ENCODE results near the gene CDC42SE1.

The CDC42SE1 gene

GRCh38 chr1:151047591-151047924 is 11.9 kb downstream of the CDC42SE1 start, which contains the start of gene C1orf56:
Gene C1orf56, plus strand, starts transcription at chr1:151047751. Its CDS starts 97 bp downstream, at chr1:151047848.
- no peaks in the 10 kb centered on the region for H3K79me2 ChIP-seq (ENCODE audit: low read length)
- no peaks in the 10 kb centered on the region for H3K9me2 ChIP-seq (replicated peaks; ENCODE audit: insufficient read depth, low read length)
- no peaks in the 10 kb centered on the region for H3K9me3 ChIP-seq (replicated peaks; ENCODE audit: insufficient read depth, low read length)
- peak within 1 kb of the TSS; percentile 4; the same call in 1 of the 2 replicates for H3K9ac ChIP-seq (ENCODE audit: low read length)
- H4K20me1 ChIP-seq (ENCODE audit: insufficient read depth, low read length): no peaks in the 10 kb centered on the region; the same call in 1 of the 2 replicates
- peaks cover 13% of the 10 kb centered on the region; the same call in 1 of the 2 replicates for H3F3A ChIP-seq (ENCODE audit: insufficient read depth, low read length)
- peak within 1 kb of the TSS; percentile 83 for H2AFZ ChIP-seq (ENCODE audit: low read length)
- peaks cover 13% of the 10 kb centered on the region; the same call in 1 of the 2 replicates for H3K4me1 ChIP-seq (ENCODE audit: low read length)
- DNase-seq: peak; percentile 46
- TF ChIP-seq EZH2 (optimal IDR thresholded peaks at IDR 0.05; ENCODE audit: low read depth, low read length): no peak
- TF ChIP-seq EZH2phosphoT487 (IDR thresholded peaks at IDR 0.05; ENCODE audit: low read length): no peak
- TF ChIP-seq CTCF (IDR thresholded peaks at IDR 0.05; ENCODE audit: low read length): no peak
- H3K27me3 ChIP-seq (replicated peaks; ENCODE audit: insufficient read depth, low read length): no peaks in the 10 kb centered on the region
- H3K4me3 ChIP-seq (ENCODE audit: low read length): peak within 1 kb of the TSS; percentile 72
- H3K36me3 ChIP-seq (replicated peaks; ENCODE audit: insufficient read depth, low read length): no peaks in the 10 kb centered on the region
- H3K4me2 ChIP-seq (ENCODE audit: low read depth, low read length): peak within 1 kb of the TSS; percentile 99
- H3K27ac ChIP-seq (ENCODE audit: low read length): no peak within 1 kb of the TSS

- no peaks in the 10 kb centered on the region for H3K27me3 ChIP-seq (replicated peaks; ENCODE audit: insufficient read depth, low read length)
- H2AFZ ChIP-seq (ENCODE audit: low read length): no peak overlapping the region
- no peak overlapping the region for H3K9ac ChIP-seq (ENCODE audit: low read length)
- no peak overlapping the region for H3K4me3 ChIP-seq (ENCODE audit: low read length)
- no peaks in the 10 kb centered on the region for H3K4me1 ChIP-seq (ENCODE audit: low read length)
- TF ChIP-seq EZH2 (optimal IDR thresholded peaks at IDR 0.05; ENCODE audit: low read depth, low read length): no peak
- TF ChIP-seq CTCF (IDR thresholded peaks at IDR 0.05; ENCODE audit: low read length): no peak
- no peak for TF ChIP-seq EZH2phosphoT487 (IDR thresholded peaks at IDR 0.05; ENCODE audit: low read length)
- 0 out of 2 replicates have a peak, but pooled peaks cover 4% of the 10 kb centered on the region for H3F3A ChIP-seq (ENCODE audit: insufficient read depth, low read length)
- no peak overlapping the region for H3K4me2 ChIP-seq (ENCODE audit: low read depth, low read length)
- H3K27ac ChIP-seq (ENCODE audit: low read length): no peak overlapping the region
- H3K36me3 ChIP-seq (replicated peaks; ENCODE audit: insufficient read depth, low read length): no peaks in the 10 kb centered on the region
- no peak for DNase-seq
- H4K20me1 ChIP-seq (ENCODE audit: insufficient read depth, low read length): no peaks in the 10 kb centered on the region
- no peaks in the 10 kb centered on the region for H3K9me3 ChIP-seq (replicated peaks; ENCODE audit: insufficient read depth, low read length)
- no peaks in the 10 kb centered on the region for H3K79me2 ChIP-seq (ENCODE audit: low read length)
- no peaks in the 10 kb centered on the region for H3K9me2 ChIP-seq (replicated peaks; ENCODE audit: insufficient read depth, low read length)
These were observed 16.3 kb downstream of the CDC42SE1 start for GRCh38 chr1:151043163-151043562.

- Histone ChIP-seq H3K4me3 (ENCODE audit: low read length) (no peak overlapping the region), H3K27ac (ENCODE audit: low read length) (no peak overlapping the region), H3K36me3 (replicated peaks; ENCODE audit: insufficient read depth, low read length) (no peaks in the 10 kb centered on the region), H3K9me3 (replicated peaks; ENCODE audit: insufficient read depth, low read length) (no peaks in the 10 kb centered on the region), H3K9ac (ENCODE audit: low read length) (no peak overlapping the region), H2AFZ (ENCODE audit: low read length) (no peak overlapping the region), H3F3A (ENCODE audit: insufficient read depth, low read length) (no peaks in the 10 kb centered on the region), H4K20me1 (ENCODE audit: insufficient read depth, low read length) (no peaks in the 10 kb centered on the region), H3K4me2 (ENCODE audit: low read depth, low read length) (no peak overlapping the region), H3K79me2 (ENCODE audit: low read length) (no peaks in the 10 kb centered on the region), H3K4me1 (ENCODE audit: low read length) (no peaks in the 10 kb centered on the region), H3K27me3 (replicated peaks; ENCODE audit: insufficient read depth, low read length) (no peaks in the 10 kb centered on the region), H3K9me2 (replicated peaks; ENCODE audit: insufficient read depth, low read length) (no peaks in the 10 kb centered on the region)
- DNase-seq: no peak
- no peak for TF ChIP-seq EZH2 (optimal IDR thresholded peaks at IDR 0.05; ENCODE audit: low read depth, low read length)
These were observed 19.9 kb downstream of the CDC42SE1 start for GRCh38 chr1:151039521-151039920.

- Histone ChIP-seq H3K9me2 (replicated peaks; ENCODE audit: insufficient read depth, low read length) (no peaks in the 10 kb centered on the region), H4K20me1 (ENCODE audit: insufficient read depth, low read length) (no peaks in the 10 kb centered on the region), H3K79me2 (ENCODE audit: low read length) (no peaks in the 10 kb centered on the region), H3K4me1 (ENCODE audit: low read length) (no peaks in the 10 kb centered on the region), H3K9me3 (replicated peaks; ENCODE audit: insufficient read depth, low read length) (no peaks in the 10 kb centered on the region), H3K9ac (ENCODE audit: low read length) (no peak overlapping the region), H2AFZ (ENCODE audit: low read length) (no peak overlapping the region), H3F3A (ENCODE audit: insufficient read depth, low read length) (no peaks in the 10 kb centered on the region), H3K27me3 (replicated peaks; ENCODE audit: insufficient read depth, low read length) (no peaks in the 10 kb centered on the region), H3K36me3 (replicated peaks; ENCODE audit: insufficient read depth, low read length) (no peaks in the 10 kb centered on the region), H3K4me2 (ENCODE audit: low read depth, low read length) (no peak overlapping the region), H3K4me3 (ENCODE audit: low read length) (no peak overlapping the region), H3K27ac (ENCODE audit: low read length) (no peak overlapping the region)
- TF ChIP-seq EZH2 (optimal IDR thresholded peaks at IDR 0.05; ENCODE audit: low read depth, low read length): no peak
- TF ChIP-seq CTCF (IDR thresholded peaks at IDR 0.05; ENCODE audit: low read length): no peak
- no peak for TF ChIP-seq EZH2phosphoT487 (IDR thresholded peaks at IDR 0.05; ENCODE audit: low read length)
- DNase-seq: no peak
These were observed 22.4 kb downstream of the CDC42SE1 start for GRCh38 chr1:151037032-151037431.
